ENCODE data around the gene TUBGCP2. TPM values are rescaled to one million over a fixed set of nuclear protein-coding genes. Genes with fewer than 3 reads are reported as not detected.

Gene TUBGCP2
- total RNA-seq, 1 donor from 2014 or later: 50.7 TPM

GRCh38 chr10:133276435-133277201 is 32.1 kb downstream of the TUBGCP2 start, which contains the start of gene ADAM8:
ADAM8 (minus strand) TSS chr10:133276868; CDS start chr10:133276817, 51 bp downstream.
- no peak for TF ChIP-seq CTCF (IDR thresholded peaks at IDR 0.05; ENCODE audit: unreplicated experiment)
- no peak within 1 kb of the TSS for H3K4me3 Mint-ChIP-seq (ENCODE audit: unreplicated experiment)
- H3K27ac Mint-ChIP-seq (ENCODE audit: unreplicated experiment): no peak within 1 kb of the TSS
- H3K36me3 Mint-ChIP-seq (ENCODE audit: low read depth, unreplicated experiment): no peaks in the 10 kb centered on the region
- H3K27me3 Mint-ChIP-seq (ENCODE audit: unreplicated experiment): no peaks in the 10 kb centered on the region
- peak; percentile 41 for DNase-seq (ENCODE audit: low spot score)
- no peaks in the 10 kb centered on the region for H3K4me1 Mint-ChIP-seq (ENCODE audit: unreplicated experiment)
- no peaks in the 10 kb centered on the region for H3K9me3 Mint-ChIP-seq (ENCODE audit: unreplicated experiment)

DNA sequence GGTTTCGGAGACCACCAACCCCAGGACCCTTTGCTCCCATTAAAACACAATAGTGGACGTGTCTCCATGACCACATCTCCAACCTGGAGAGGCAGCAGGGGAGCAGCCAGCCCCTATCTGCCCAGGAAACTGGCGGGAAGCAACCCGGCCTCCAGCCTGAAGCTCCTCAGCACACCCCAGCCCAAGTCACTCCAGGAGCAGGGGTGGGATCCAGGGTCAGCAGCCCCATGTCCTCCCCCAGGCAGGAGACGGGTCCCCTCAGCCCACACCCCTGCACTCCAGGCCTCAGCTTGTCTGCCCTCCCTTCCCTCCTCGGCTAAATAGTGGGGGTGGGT is 32.6 kb downstream of the TUBGCP2 start:
- H3K27me3 Mint-ChIP-seq (ENCODE audit: unreplicated experiment): no peaks in the 10 kb centered on the region
- H3K4me1 Mint-ChIP-seq (ENCODE audit: unreplicated experiment): no peaks in the 10 kb centered on the region
- TF ChIP-seq CTCF (IDR thresholded peaks at IDR 0.05; ENCODE audit: unreplicated experiment): no peak
- H3K27ac Mint-ChIP-seq (ENCODE audit: unreplicated experiment): no peak overlapping the region
- H3K4me3 Mint-ChIP-seq (ENCODE audit: unreplicated experiment): no peak overlapping the region
- no peaks in the 10 kb centered on the region for H3K9me3 Mint-ChIP-seq (ENCODE audit: unreplicated experiment)
- DNase-seq (ENCODE audit: low spot score): no peak
- no peaks in the 10 kb centered on the region for H3K36me3 Mint-ChIP-seq (ENCODE audit: low read depth, unreplicated experiment)

DNA sequence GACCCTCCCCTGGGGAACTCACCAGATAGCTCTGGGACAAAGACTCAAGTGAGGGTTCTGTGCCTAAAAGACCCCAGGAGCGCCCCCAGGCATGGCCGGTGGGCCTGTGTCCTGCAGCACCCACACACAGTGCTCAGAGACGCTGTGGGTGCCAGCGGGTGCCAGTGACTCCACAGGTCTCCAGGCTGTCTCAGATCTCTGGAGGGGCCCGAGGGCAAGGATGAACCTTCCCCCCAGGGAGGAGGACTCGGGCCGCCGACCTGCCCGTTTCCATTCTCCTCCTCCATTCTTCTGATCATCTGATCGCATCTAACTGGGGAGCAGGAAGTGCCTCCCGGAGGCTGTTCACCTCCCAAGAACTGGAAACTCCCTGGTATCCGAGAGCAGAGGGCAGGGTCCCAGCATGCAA is 33.0 kb downstream of the TUBGCP2 start:
- no peak for TF ChIP-seq CTCF (IDR thresholded peaks at IDR 0.05; ENCODE audit: unreplicated experiment)
- H3K27me3 Mint-ChIP-seq (ENCODE audit: unreplicated experiment): no peaks in the 10 kb centered on the region
- H3K36me3 Mint-ChIP-seq (ENCODE audit: low read depth, unreplicated experiment): no peaks in the 10 kb centered on the region
- DNase-seq (ENCODE audit: low spot score): no peak
- H3K9me3 Mint-ChIP-seq (ENCODE audit: unreplicated experiment): no peaks in the 10 kb centered on the region
- no peak overlapping the region for H3K27ac Mint-ChIP-seq (ENCODE audit: unreplicated experiment)
- H3K4me1 Mint-ChIP-seq (ENCODE audit: unreplicated experiment): no peaks in the 10 kb centered on the region
- no peak overlapping the region for H3K4me3 Mint-ChIP-seq (ENCODE audit: unreplicated experiment)

DNA sequence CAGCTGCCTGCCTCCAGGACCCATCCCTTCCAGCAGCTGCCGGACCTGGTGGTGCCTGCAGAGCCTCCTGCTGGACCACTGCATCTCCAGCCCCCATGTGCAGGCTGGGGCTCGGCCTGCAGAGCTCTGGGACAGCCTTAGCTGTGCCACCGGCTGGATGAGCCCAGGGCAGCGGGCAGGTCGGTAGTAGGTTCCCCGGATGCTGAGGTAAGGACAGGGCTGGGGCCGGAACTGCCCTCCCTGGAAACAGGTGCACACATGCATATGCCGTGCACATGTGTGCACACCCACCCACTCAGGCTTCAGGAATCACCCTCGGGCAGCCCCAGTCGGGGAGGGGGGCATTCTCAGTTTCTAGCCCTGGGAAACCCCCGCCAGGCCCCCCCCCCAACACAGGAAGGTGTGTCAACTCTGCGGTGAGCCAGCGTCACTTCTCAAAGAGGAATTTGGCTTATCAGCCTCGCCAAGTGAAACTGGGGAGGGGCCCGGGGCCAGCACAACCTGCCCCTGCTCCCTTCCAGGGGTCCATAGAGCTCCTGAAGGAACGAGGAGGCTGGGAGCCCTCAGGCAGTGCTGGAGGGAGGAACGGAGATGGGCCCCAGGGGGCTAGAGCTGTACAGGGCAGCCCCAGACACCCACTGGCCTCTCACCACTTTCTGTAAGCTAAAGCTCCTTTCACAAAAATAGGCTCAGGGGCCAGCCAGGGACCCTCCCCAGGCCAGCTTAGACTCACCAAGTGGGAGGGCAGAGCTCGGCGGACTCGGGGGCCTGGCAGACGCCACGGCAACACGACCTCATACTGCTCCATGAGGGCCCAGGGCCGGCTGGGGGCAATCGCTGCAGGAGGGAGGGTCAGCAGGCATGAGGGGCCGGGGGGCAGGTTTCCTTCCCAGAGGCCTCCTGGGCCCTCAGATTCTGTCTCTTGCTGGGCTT is 33.7 kb downstream of the TUBGCP2 start:
- no peaks in the 10 kb centered on the region for H3K9me3 Mint-ChIP-seq (ENCODE audit: unreplicated experiment)
- H3K4me3 Mint-ChIP-seq (ENCODE audit: unreplicated experiment): no peak overlapping the region
- H3K4me1 Mint-ChIP-seq (ENCODE audit: unreplicated experiment): no peaks in the 10 kb centered on the region
- H3K36me3 Mint-ChIP-seq (ENCODE audit: low read depth, unreplicated experiment): no peaks in the 10 kb centered on the region
- H3K27me3 Mint-ChIP-seq (ENCODE audit: unreplicated experiment): no peaks in the 10 kb centered on the region
- no peak overlapping the region for H3K27ac Mint-ChIP-seq (ENCODE audit: unreplicated experiment)
- TF ChIP-seq CTCF (IDR thresholded peaks at IDR 0.05; ENCODE audit: unreplicated experiment): no peak
- no peak for DNase-seq (ENCODE audit: low spot score)

Data from endothelial cell (in vitro differentiated cells).